Erythroblast (primary cell): Measurements from ENCODE around the gene SSBP4.

Experiments used
- GATA1 ChIP-seq: IDR thresholded peaks from 2 replicates; pipeline ENCODE4 v1.6.1; 2011; ENCODE audit warnings: low read depth, mild to moderate bottlenecking, control low read depth, low read length, moderate library complexity
- POLR2A ChIP-seq: IDR thresholded peaks from 2 replicates; pipeline ENCODE4 v1.6.1; 2011; ENCODE audit warnings: mild to moderate bottlenecking, low read length

DNA sequence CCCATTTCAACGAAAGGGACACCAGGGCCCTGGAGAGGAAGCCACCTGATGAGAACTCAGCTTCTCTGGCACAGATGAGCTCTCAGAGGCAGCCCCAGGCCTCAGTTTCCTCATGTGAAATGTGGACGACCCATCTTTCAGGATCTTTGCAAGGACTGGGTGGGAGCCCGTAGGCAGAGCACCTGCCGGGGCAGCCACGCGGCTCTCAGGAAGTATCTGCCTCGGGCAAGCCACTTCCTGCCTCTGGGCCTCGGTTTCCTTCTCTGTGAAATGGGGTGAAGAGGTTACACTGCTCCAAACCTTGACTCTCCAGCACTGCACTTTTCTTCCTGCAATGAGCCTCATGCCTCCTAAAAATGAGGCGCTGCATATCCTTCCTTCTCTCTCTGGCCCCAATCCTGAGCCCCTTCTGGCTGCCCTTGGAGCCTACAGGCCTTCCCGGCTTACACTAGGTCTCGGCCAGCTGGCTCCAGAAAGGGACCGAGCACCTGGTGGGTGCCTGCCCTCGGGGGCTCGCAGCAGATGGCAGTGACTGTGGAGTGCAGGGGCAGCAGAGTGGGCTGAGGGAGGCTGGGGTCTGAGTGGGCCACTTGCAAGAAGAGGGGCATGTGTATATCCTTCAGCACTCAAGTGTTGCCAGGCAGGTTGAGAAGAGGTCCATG lies 3.5 kb downstream of the SSBP4 start:
- TF ChIP-seq POLR2A (no peak), GATA1 (no peak)
